Esophagus (tissue), 2 donors: ENCODE data around the gene PPP2R5C. TPM values are rescaled to one million over a fixed set of nuclear protein-coding genes. Genes with fewer than 3 reads are reported as not detected.

ENCODE experiments used
- H3K27ac ChIP-seq, 2 donors: one replicate each; pipeline ENCODE4 v1.5.1; 2013; ENCODE audit warnings: low read depth in 2 of 2, mild to moderate bottlenecking in 2 of 2, inconsistent platforms in 1 of 2, low read length in 1 of 2, moderate library complexity in 1 of 2
- H3K27me3 ChIP-seq, 2 donors: one replicate each; pipeline ENCODE4 v1.6.1; 2013; ENCODE audit warnings: low read length in 2 of 2, control low read depth in 1 of 2, mild to moderate bottlenecking in 1 of 2; ENCODE audit not compliant: insufficient read depth in 2 of 2, control insufficient read depth in 1 of 2
- H3K36me3 ChIP-seq, 2 donors: one replicate each; pipeline ENCODE4 v1.6.1; 2013; ENCODE audit warnings: low read length in 1 of 2; ENCODE audit not compliant: control insufficient read depth in 2 of 2, insufficient read depth in 2 of 2
- H3K4me1 ChIP-seq, 2 donors: one replicate each; pipeline ENCODE4 v1.6.1; 2013; ENCODE audit warnings: low read length in 1 of 2; ENCODE audit not compliant: control insufficient read depth in 2 of 2, insufficient read depth in 2 of 2
- H3K4me3 ChIP-seq, 2 donors: one replicate each; pipeline ENCODE4 v1.5.1; 2013; ENCODE audit warnings: low read length in 2 of 2, mild to moderate bottlenecking in 2 of 2, low read depth in 1 of 2, moderate library complexity in 1 of 2
- H3K9me3 ChIP-seq, 2 donors: one replicate each; pipeline ENCODE4 v1.6.1; 2013; ENCODE audit warnings: mild to moderate bottlenecking in 2 of 2, low read depth in 1 of 2, low read length in 1 of 2, moderate library complexity in 1 of 2; ENCODE audit not compliant: control insufficient read depth in 2 of 2, insufficient read depth in 1 of 2
- WGBS, 2 donors: extraction: QIAGEN DNeasy Blood & Tissue Kit; methylation state at CpG; one replicate each; pipeline ENCODE4 v1.1.7; 2013; 5-methylcytosine and 5-hydroxymethylcytosine counted together
- polyA plus RNA-seq, 2 donors: library from polyadenylated mRNA; stranded (reverse); fragments of 200-250 nt; gene quantifications; one replicate each; pipeline ENCODE4 v1.2.3, GENCODE V29; 2013
- donor health status: healthy with polysubstance abuse.
- donor health status: Bipolar disorder and iron deficiency.

Gene PPP2R5C
- polyA plus RNA-seq, 2 donors: 64.8 to 87.3 TPM

GRCh38 chr14:101891471-101891870 lies 130.0 kb downstream of the PPP2R5C start:
- H3K36me3 ChIP-seq: peaks cover 8 to 22% of the 10 kb centered on the region in 2 donors
- WGBS, 2 donors: 95 to 96% methylated on average over 20 of the region's 20 CpGs

DNA sequence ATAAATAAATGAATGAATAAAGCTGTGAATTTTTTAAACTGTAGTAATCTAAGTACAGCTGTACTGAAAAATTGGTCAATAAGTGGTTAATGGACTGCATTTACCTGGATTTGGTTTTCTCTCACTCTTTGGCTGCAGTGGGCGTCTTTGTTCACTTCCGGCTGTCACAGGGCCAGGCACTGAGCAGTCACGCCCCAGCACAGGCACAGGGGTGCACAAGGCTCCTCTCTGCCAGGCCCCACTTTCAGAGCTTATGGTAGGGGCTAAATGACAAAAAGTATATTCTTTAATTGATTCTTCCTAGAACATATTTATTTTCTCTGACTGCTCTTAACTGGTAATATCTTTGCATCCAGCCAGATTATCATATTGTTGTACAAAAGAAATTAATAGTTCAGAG lies 132.2 kb downstream of the PPP2R5C start:
- Histone ChIP-seq H3K4me1 (no peaks in the 10 kb centered on the region), H3K9me3 (no peaks in the 10 kb centered on the region), H3K27me3 (no peaks in the 10 kb centered on the region), H3K4me3 (no peak overlapping the region), H3K36me3 (peaks cover 0 to 16% of the 10 kb centered on the region in 2 donors), H3K27ac (no peak overlapping the region)
- 65 to 70% methylated on average over 3 of the region's 3 CpGs for WGBS, 2 donors

More at GRCh38 chr14:101891471-101891870, 130.0 kb downstream of the PPP2R5C start:
- H3K27me3 ChIP-seq: no peaks in the 10 kb centered on the region
- peaks cover 0 to 1% of the 10 kb centered on the region in 2 donors for H3K9me3 ChIP-seq
- no peak overlapping the region for H3K27ac ChIP-seq
- no peak overlapping the region for H3K4me3 ChIP-seq
- no peaks in the 10 kb centered on the region for H3K4me1 ChIP-seq

DNA sequence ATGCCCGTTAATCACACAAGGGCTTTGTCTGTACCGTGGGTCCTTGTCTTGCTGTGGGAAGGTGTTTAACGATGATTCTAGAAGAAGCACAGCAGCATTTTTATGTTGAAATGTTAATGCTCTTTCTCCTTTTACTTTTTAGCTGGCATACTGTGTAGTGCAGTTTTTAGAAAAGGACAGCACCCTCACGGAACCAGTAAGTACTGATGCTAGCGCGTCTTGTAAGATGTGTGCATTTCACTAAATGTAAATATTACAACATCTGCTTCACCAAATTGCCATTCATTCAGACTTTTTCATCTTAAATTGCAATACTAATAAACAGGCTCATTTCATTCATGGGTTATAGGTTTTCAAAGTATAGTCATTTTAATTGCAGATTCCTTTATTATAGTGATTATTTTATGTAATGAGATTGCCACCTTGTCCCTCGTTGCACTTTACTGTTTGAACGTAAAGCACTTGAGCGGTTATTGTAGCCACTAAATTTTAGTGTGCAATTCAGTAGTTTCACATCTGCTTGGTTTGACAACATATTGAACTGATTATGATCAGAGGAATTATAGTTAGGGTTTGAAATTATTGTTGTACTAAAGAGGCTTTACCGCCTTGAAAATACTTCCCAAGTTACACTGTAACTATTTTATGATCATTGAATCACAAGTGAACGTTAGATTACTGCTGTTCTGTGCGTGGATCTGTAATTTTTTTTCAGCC lies 133.0 kb downstream of the PPP2R5C start:
- Histone ChIP-seq H3K27ac (no peak overlapping the region), H3K4me3 (no peak overlapping the region), H3K27me3 (no peaks in the 10 kb centered on the region), H3K36me3 (peaks cover 0 to 21% of the 10 kb centered on the region in 2 donors), H3K9me3 (no peaks in the 10 kb centered on the region), H3K4me1 (no peaks in the 10 kb centered on the region)
- 84 to 92% methylated on average over 12 of the region's 12 CpGs for WGBS, 2 donors

DNA sequence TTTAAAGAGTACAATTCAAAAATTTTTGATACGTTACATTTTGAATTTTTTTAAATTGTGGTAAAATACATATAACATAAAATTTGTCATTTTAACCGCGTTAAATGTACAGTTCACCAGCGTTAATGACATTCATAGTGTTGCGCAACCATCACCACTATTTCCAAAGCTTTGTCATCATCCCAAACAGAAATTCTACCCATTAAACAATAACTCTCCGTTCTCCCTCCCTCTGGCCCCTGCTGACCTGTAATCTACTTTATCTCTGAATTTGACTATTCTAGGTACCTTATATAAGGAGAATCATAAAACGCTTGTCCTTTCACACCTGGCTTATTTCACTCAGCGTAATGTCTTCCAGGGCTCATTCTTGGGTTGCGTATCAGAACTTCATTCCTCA lies 133.7 kb downstream of the PPP2R5C start:
- 93 to 94% methylated on average over 9 of the region's 9 CpGs for WGBS, 2 donors
- Histone ChIP-seq H3K27me3 (no peaks in the 10 kb centered on the region), H3K4me1 (no peaks in the 10 kb centered on the region), H3K4me3 (no peak overlapping the region), H3K27ac (no peak overlapping the region), H3K36me3 (peaks cover 0 to 24% of the 10 kb centered on the region in 2 donors), H3K9me3 (no peaks in the 10 kb centered on the region)

GRCh38 chr14:101897326-101897725 lies 135.8 kb downstream of the PPP2R5C start:
- Histone ChIP-seq H3K27ac (no peak overlapping the region), H3K36me3 (peaks cover 6 to 30% of the 10 kb centered on the region in 2 donors)
- 96 to 97% methylated on average over 9 of the region's 9 CpGs for WGBS, 2 donors

DNA sequence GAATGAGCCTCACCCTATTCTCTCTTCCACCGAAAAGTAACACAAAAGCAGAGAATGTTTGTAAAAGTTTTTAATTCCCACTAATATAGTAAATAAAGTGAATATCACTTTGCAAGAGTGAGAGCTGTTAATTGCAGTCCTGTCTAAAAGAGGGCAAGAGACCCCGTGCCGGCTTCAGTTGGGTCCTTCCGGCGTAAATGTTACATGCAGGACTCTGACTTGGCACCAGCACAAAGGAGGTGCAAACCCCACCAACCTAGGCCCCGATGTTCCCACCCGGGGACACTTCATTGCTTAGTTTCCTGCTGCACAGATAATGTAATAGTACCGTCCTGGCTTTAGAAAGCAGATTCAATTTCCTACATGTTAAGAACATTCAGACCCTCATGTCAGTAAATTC lies 136.9 kb downstream of the PPP2R5C start:
- 96% methylated on average over 8 of the region's 8 CpGs for WGBS, 2 donors
- no peak overlapping the region for H3K4me3 ChIP-seq
- peaks cover 6 to 34% of the 10 kb centered on the region in 2 donors for H3K36me3 ChIP-seq
- no peaks in the 10 kb centered on the region for H3K27me3 ChIP-seq
- H3K4me1 ChIP-seq: no peaks in the 10 kb centered on the region
- no peaks in the 10 kb centered on the region for H3K9me3 ChIP-seq
- no peak overlapping the region for H3K27ac ChIP-seq

More at GRCh38 chr14:101897326-101897725, 135.8 kb downstream of the PPP2R5C start:
- Histone ChIP-seq H3K27me3 (no peaks in the 10 kb centered on the region), H3K4me3 (no peak overlapping the region), H3K4me1 (no peaks in the 10 kb centered on the region), H3K9me3 (no peaks in the 10 kb centered on the region)

DNA sequence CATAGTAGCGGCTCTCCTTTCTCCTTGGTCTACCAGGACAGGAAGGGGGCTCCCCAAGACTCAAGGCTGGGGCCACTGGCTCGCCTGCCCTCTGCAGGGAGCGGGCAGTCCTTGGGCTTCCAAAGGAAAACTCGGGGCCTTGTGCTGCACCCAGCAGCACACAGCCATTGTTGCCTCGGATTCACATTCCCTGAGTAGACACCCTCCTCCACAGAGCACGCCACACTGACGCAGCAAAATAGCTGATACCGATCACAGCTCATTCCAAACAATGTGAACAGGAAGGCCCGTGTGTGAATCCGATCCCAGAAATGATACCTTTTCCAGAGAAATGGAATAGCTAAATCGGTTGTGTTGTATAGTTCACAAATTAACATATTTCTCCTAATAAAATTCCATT lies 137.8 kb downstream of the PPP2R5C start:
- peaks cover 6 to 31% of the 10 kb centered on the region in 2 donors for H3K36me3 ChIP-seq
- 94 to 95% methylated on average over 11 of the region's 11 CpGs for WGBS, 2 donors

DNA sequence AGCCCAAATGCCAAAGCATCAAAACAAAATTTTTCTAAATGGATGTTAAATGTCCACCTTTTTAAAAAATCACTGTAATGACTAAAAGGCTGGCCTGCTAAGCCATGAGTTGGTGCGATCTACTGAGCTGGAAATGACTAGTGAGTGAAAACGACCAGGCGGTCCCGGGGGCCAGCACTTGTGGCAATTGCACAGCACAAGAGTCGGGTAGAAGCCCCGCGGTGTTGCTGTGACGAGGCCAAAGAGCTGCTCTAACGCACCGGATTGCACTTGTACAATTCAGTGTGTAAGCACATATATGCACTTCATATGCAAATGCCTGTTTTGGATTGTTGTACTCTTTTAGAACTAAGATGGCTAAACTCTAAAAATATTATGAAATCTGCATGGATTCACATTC lies 138.7 kb downstream of the PPP2R5C start:
- 92 to 95% methylated on average over 10 of the region's 10 CpGs for WGBS, 2 donors
- Histone ChIP-seq H3K27ac (no peak overlapping the region), H3K9me3 (no peaks in the 10 kb centered on the region), H3K27me3 (no peaks in the 10 kb centered on the region), H3K36me3 (peaks cover 13 to 37% of the 10 kb centered on the region in 2 donors), H3K4me3 (no peak overlapping the region), H3K4me1 (no peaks in the 10 kb centered on the region)

More for the DNA sequence above, 137.8 kb downstream of the PPP2R5C start:
- H3K4me3 ChIP-seq: no peak overlapping the region
- H3K27ac ChIP-seq: no peak overlapping the region
- no peaks in the 10 kb centered on the region for H3K4me1 ChIP-seq
- no peaks in the 10 kb centered on the region for H3K27me3 ChIP-seq
- H3K9me3 ChIP-seq: no peaks in the 10 kb centered on the region

GRCh38 chr14:101903111-101903561 lies 141.6 kb downstream of the PPP2R5C start:
- H3K9me3 ChIP-seq: no peaks in the 10 kb centered on the region
- no peak overlapping the region for H3K4me3 ChIP-seq
- 93 to 94% methylated on average over 13 of the region's 13 CpGs for WGBS, 2 donors
- H3K27ac ChIP-seq: no peak overlapping the region
- no peaks in the 10 kb centered on the region for H3K4me1 ChIP-seq
- H3K36me3 ChIP-seq: peaks cover 18 to 49% of the 10 kb centered on the region in 2 donors
- H3K27me3 ChIP-seq: no peaks in the 10 kb centered on the region

- peaks cover 24 to 39% of the 10 kb centered on the region in 2 donors for H3K36me3 ChIP-seq
- H3K4me3 ChIP-seq: no peak overlapping the region
- WGBS, 2 donors: 78 to 86% methylated on average over 9 of the region's 9 CpGs
- H3K27ac ChIP-seq: no peak overlapping the region
- H3K27me3 ChIP-seq: no peaks in the 10 kb centered on the region
- H3K9me3 ChIP-seq: no peaks in the 10 kb centered on the region
- H3K4me1 ChIP-seq: no peaks in the 10 kb centered on the region
Measured at GRCh38 chr14:101905614-101906013, 144.1 kb downstream of the PPP2R5C start.
